SKM-1 treated with dmso at 0.1 percent for 144 hours (cell line): Measurements from ENCODE around the gene PIGN.

Source experiments
- DNase-seq: peaks from one replicate; lab custom pipeline; 2025; ENCODE audit not compliant: unreplicated experiment; lab: John Stamatoyannopoulos, UW

PIGN gene

DNA sequence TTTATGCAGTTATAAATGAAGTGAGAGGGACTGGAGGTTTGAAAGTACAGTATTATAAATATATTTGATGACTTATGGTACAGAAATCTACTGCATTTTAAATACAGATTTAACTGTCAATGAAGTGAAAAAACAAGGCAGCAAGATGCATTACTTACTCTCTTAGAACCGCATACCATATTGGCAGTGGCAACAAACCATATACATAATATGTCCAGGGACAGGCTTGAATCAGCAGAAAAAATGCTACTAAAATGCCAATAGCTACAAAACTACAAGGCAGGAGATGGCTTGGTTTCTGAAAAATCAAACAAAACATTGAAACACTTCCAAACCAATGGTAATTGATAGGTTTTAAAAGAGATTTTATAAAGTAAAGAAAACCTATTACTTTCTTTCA, 77.2 kb downstream of the PIGN start:
- no peak for DNase-seq

DNA sequence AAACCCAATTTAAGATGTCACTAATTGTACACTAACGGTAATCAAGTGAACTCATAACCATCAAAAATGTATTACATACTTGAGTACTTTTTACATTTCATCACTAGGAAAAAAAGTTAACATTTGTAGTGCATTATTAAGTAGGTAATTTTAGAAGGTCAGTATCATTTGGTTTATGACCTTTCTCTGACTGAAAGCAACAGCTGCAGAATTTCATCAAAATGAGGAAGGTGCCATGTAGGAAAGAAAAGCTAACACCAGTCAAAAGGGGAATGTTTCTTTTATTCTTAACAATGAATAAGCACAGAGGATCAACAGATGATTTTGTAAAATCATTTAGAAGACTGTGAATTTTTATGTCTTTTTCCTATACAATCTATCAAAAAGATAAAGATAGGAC, 79.0 kb downstream of the PIGN start:
- no peak for DNase-seq

DNA sequence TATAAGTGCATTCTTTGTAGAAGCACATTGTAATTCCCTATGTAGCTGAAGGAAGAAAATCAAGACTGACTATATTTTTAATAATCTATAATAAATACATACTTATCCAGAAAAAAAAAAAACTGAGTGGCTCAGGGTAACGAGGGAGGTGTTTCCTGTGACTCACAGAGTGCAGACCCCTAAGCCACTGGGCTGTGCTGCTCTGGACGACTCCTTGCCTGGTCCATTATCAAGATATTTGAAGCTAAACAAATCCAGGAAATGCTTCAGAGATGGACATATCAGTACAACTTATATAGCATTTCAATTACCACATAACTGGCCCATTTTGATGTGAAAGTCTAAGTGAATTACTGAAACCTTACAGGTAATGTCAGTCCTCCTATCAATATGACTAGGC, 80.6 kb downstream of the PIGN start:
- DNase-seq: no peak

DNA sequence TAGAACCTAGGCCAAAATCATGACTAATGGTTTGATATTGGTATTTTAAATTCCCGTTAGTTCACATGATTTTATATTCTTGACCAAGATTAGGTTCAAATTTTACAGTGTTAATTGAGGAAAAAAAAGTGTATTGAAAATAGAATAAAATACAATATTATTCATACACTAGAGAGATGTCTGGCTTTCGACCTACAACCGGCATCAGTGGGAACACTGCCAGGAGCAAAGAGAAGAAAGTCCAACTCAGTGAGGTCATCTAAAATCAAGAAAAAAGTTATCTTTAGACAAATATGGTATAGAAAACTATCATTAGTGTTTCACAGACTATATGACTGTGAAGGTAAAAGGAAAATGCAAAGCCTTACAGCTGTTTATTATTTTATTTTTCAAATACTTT, 81.5 kb downstream of the PIGN start:
- DNase-seq: no peak

DNA sequence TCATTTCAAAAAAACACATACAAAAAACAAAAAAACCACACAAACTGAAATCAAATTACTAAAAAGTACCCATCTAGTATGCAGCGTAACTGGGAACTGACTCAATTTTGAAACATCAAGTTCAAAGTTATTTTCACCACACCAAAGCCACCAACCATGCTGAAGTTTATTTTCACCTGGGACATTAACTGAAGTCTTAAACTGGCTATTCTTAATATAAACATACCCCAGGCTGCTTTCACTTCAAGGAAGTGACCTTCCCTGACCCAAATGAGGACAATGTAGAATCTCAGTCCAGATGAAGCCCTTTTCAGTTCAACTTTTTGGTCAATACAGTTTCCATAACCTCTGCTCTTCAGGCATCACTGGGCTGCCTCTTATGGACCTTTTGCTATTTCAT, 84.6 kb downstream of the PIGN start:
- DNase-seq: no peak

DNA sequence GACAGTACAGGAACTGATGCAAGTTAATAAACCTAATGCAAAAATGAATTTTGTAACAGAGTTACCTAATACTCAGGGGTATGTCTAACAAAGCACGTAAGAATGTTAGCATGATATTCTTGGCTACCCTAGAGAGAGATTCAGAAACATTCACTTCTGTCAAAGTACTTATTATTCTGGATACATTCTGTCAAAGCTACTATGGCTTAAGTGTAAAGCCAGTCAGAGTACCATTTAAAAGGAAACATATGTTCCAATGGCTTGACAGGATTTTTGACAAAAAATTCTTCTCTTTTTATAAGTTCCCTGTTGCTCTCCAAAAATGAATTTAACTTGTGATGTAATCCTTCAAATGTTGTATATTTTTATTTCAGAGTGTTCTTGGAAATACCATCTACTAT, 85.5 kb downstream of the PIGN start:
- DNase-seq: no peak

DNA sequence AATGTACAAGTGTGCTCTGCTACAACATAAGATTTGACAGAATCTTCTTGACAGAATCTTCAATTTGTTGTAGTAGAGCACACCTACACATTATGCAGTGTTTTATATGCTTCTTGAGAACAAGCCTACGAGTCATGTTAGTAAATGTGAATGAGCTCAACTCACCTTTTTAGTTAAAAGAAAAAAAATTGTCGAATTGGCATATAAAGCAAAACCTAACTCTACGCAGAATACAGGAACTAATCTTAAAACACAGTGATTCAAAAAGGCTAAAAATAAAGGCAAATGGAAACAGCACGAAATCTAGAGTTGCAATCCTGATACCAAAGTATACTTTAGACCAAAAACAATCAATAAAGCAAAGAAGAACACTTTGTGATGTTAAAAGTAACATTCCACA, 87.9 kb downstream of the PIGN start:
- no peak for DNase-seq

DNA sequence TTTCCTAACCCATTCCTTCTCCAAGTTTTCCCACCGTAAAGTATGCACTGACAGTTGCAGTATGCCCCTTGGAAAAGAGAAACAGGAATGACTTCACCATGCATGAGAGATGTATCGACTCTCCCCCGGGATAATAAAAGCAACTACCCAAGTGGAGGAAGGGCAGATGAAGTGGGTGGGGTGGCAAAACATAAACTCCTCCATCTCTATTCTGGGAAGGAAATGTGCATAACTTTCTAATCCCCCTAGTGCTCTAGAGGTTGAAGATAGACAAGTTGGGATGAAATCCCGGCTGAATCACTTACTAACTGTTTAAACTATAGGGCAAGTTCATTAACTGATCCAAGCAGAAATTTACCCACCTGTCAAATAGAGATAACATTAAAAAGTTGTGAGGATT, 89.2 kb downstream of the PIGN start:
- DNase-seq: no peak

DNA sequence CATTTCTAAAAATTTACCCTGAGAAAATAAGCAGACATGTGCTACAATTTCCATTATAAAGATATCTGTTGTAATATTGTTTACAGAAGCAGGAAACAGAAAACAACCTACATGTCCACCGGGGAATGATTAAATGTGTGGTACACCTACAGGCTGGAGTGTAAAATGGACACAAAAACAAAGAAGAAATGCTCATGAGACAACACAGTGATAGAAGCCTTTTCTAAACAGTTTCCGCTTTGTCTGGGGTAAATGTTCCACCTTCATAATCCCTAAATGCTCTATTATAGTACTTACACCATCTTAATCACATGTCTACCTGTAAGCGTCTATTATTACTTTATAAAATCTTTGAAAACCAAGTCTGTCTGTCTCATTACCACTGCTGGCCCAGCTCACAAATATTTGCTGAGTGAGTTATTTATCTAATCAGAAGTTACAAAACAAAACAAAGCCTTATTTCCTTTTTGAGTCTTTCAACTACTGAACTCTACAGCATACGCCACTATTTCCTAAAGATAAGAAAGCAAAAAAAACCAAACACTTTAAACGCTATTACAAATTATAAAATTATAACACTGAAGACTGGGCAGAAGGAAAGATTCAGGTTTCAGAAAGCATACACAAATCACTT, 95.3 kb downstream of the PIGN start:
- DNase-seq: no peak

DNA sequence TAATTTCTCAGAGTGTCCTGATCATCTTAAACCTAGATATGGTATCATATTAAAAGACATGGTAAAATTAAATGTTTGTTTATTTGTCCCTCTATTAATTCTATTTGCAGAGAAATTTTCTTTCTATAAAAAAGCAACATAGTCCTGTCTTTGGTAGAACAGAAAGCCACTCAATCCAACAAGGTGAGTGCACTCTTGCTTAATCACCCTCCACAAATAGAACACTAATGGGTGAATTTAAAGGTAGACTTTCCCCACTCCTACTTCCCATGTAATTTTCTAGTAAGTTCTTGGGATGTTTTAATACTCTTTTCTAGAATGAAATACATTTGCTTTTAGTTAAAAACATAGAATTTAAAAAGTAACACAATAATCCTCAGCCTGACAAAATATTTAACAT, 97.7 kb downstream of the PIGN start:
- no peak for DNase-seq

DNA sequence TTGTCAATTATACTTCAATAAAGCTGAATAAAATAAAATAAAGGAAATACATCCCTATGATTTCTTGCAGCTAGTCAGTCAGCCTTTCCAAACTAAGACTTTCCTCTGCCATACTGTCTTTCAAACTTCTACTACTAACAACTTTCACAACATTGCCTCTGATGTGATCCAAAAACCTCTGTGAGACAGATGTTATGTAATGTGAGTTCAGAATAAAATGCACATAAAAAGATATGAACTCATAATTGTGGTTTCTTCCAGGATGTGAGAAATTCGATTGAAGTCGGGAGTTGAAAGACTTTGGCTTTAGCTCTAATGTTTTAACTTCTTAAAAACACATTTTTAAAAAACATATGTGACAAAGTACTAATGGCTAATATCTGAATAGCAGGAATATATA, 98.7 kb downstream of the PIGN start:
- DNase-seq: no peak

DNA sequence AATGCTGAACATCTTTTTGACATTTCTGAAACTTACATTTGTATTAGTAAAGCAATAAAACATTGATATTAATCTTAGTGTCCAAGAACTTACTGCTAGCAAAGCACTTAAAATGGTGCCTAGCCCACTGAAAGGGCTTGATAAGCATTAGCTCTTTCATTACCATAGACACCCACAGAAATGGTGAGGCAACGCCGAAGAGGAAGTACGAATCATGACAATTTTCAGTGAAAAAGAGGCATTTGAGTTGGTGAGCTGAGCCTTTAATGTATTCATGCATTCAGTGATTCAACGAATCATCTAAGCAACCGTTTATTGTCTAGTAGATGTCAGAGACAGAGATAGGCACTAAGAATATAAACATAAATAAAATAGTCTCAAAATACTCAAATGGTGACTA, 101.1 kb downstream of the PIGN start:
- no peak for DNase-seq

DNA sequence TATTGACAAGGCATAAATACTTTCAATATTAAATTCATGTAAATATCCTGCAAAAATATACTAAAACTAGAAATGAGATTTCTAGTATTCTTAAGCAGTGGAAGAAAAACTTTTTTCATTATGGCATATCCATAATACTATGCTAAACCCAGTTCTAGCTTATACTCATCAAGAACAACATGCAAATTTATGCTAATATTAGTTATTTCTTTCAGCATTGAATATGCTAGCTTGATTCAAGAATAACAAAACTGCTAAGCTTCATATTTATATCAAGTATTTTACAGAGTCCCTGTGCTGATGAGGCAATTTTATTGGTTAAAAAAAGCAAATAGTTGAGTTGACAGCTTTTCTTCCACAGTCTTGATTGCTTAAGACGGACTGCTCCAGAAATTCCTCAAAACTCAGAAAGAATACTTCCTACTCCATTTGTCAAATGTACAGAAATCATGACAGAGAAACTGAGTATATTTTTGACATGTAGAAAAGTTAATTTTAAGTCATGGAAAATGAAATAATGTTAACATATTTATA, 105.0 kb downstream of the PIGN start:
- no peak for DNase-seq

DNA sequence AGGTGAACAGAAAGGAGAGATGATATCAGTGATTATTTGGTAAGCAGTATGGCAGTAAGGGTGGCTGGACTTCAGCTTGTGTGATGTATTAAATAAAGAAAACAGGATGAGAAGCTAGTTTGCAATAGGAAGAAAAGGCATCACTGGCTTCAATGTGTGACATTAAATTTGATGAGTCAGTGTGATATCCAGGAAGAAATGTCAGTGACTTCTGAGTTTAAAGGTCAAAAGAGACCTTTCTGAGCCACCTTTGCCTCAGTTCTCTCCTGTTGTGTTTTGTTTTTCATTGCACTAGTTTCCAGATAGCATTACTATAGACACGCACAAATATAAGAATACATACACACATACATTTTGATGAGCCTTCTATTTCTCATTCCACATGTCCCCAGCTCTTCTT, 105.6 kb downstream of the PIGN start:
- DNase-seq: no peak

DNA sequence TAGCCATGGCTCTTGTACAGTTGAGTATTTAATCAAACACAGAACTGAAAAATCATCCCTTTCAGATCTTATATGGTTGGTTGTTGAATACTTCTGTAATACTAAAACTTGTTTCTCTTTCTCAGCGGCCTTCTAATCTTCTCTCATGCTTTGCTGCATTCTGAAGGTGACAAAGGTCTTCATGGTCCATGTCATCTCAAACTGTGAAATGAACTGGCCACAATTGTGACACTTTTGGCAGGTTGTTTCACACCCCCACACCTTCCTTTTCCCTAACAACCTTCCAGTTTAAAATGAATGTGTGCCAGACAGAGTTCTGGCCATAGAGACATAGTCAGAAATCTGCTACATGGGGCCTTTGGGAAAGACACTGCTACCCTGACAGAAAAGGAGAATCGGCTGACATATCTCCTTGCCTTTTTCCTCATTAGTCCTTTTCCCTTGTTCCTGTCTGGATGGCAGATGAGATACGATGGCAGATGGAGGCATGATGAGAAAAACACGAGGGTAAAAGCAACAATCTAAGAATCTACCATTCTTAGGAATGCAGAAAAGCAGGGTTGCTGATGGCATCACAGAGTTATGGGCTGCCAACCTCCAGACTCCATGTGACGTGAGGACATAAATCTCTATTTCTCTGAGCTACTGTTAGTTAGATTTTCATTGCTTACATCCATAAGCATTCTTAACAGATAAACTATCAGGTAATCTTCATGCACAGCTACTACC, 106.5 kb downstream of the PIGN start:
- DNase-seq: no peak

DNA sequence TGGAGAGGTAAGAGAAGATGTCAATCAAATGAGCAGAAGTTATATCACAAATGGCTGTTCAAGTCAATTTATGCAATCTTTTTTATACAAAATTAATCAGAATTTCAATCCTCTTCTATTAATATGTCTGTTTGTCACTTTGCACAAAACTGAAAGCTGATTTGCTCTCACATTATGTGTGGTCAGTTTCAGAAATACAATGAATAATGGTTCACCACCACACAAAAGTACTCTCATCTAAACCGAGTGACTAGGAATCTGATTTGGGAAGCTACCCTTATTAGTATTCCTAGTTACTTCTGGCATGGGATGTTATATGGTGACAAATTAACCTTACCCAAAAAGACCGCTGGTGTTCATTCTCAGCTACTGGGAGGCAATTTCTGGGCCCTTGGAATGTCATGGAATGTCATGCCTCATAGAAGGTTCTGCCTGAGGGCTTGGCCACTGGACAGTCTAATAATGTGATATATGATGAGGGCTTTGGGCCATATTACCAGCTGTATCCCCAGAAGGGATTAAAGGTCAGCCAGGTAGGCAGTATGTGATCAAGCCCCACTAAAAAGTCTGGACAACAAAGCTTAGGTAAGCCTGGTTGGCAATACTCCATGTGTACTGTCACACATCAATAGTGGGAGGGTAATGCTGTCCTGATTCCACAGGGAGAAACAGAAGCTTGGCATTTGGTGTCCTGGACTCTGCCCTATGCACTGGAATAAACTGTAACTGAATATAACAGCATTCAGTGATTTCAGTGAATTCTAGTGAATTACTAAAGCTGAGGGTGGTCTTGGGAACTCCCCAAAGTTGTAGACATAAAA, 113.2 kb downstream of the PIGN start:
- DNase-seq: no peak

DNA sequence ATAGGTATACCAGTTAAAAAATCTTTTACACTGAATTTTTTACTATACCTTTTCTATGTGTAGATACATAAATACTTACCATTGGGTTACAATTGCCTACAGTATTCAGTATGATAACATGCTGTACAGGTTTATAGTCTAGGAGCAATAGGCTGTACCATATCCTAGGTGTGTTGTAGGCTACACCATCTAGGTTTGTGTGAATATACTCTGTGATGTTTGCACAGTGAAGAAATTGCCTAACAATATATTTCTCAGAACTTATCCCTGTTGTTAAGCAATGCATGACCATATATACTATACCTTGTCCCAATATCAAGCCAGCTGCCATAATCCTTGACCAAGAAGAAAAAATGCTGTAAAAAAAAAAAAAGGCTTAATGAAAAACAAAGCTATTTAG, 114.5 kb downstream of the PIGN start:
- no peak for DNase-seq

DNA sequence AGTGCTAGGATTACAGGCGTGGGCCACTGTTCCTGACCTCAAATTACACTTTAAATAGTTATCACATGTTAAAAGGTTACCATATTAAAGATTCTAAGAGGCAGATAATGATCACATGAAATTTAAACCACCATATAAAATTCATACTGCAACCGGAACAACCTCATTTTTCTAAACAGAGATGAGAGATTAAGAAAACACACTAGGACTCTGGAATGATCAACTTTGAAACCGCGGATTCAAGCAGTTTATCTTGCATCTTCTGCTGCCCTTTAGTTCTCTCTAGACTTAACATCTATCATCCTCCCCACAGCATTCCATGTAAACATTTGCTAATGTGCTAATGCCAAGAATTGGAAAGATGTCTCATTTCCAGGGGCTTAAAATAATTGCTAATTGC, 115.8 kb downstream of the PIGN start:
- no peak for DNase-seq

DNA sequence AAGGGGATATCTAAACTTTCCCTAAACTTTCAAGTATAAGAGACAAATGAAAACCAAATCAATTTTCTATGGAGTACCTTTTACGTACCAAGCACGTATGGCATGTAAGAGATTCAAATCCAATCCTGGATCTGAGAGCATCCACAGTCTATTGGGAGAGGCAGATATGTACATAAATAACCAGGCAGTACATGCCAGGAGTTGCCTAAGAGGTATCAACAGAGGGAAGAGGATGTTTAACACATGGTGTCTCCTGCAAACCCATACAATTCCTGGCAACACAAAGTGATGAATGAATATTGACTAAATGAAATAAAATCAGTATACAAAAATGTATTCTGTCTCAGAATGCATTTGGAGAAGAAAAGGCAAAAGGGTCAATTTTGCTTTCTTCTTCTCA, 116.6 kb downstream of the PIGN start:
- DNase-seq: no peak

DNA sequence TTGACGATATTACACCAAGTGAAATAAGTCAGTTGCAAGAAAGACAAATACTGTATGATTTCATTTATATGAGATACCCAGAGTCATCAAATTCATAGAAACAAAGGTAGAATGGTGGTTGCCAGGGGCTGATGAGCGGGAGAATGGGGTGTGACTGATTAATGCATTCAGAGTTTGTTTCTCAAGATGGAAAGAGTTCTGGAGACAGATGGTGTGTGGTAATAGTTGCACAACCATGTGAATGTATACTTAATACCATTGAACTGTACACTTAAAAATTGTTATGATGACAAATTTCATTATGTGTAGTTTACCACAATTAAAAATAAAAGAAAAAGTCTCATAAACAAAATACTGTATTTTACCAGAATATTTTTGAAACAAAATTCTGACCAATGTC, 117.3 kb downstream of the PIGN start:
- DNase-seq: no peak

DNA sequence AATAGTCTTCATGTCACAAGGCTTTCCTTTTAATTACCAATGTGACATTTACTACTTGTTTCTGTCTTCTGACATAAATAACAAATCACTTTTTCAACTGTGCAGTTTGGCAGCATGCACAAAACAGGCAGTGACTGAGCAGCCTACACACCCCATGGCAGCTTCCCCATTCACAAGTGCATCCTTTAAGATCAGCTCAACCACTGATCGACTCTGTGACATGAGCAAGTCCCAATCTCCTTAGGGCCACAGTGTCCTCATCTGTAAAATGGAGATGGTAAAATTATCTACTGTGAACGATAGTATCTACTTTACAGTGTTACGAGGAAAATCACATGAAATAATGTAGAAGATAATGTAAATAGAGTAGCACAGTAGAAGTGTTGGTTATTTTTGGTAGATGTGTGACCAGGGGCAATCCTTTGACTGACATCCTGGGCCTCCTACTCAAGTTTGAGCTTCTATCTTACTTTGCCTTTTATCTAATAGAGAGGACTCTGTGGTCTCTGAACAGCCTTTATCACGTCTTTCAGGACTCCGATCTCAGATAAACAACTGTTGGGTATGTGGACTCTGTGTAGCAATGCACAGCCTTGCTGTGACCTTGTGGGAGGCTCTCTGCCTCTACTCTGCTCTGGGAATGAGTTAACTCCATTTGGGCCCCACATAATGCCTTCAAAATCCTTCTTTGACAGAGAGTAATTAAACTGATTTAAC, 120.6 kb downstream of the PIGN start:
- no peak for DNase-seq
